Measurements from ENCODE around the gene HDGF.
A peak's percentile ranks its signal among the peaks of the same experiment; 100 is the strongest.

GRCh38 chr1:156797212-156797871, 45.9 kb upstream of the HDGF start:
- TF ChIP-seq POLR2A (IDR thresholded peaks at IDR 0.05) (no peak), CTCF (IDR thresholded peaks at IDR 0.05) (peak; percentile 64 to 73 (median 71))
